Lung microvascular endothelial cell (primary cell): ENCODE measurements around the gene CALHM1. TPM values are rescaled to one million over a fixed set of nuclear protein-coding genes. Genes with fewer than 3 reads are reported as not detected.

Experiments used
- DNase-seq, 2 donors: peaks; one replicate each; pipeline versions ENCODE4 v3.0.0 to v3.0.0-alpha.2; 2010; ENCODE audit warnings: low read depth in 2 of 2
- total RNA-seq: library from RNA; depleted of rRNA; stranded (reverse); fragments of >200 nt; gene quantifications from 2 replicates; pipeline ENCODE4 v1.2.1, GENCODE V29; 2014

Gene CALHM1
- total RNA-seq, 1 donor from 2014 or later: not detected

- DNase-seq: no peak
Measured at GRCh38 chr10:103456074-103456660, 2.5 kb downstream of the CALHM1 start.

- DNase-seq: no peak
Measured at GRCh38 chr10:103455235-103455634, 3.5 kb downstream of the CALHM1 start.

GRCh38 chr10:103454026-103454425 is 4.7 kb downstream of the CALHM1 start:
- no peak for DNase-seq

- no peak for DNase-seq
Measured at GRCh38 chr10:103452506-103453230, 6.0 kb downstream of the CALHM1 start.

GRCh38 chr10:103451831-103452505 is 6.7 kb downstream of the CALHM1 start, which contains the start of gene CALHM2:
Gene CALHM2 (minus strand): TSS chr10:103452370. CDS start chr10:103449941, 2,429 bp downstream.
- DNase-seq: peak; percentile 49 to 54

GRCh38 chr10:103451091-103451813 is 7.4 kb downstream of the CALHM1 start:
- DNase-seq: peak; percentile 47 to 51

- DNase-seq: no peak
Measured at GRCh38 chr10:103450201-103450695, 8.5 kb downstream of the CALHM1 start.

- DNase-seq: no peak
Measured at GRCh38 chr10:103449208-103450144, 9.2 kb downstream of the CALHM1 start.

GRCh38 chr10:103448746-103449145 is 10.0 kb downstream of the CALHM1 start:
- peak in 1 of 2 donors; percentile 76 for DNase-seq

GRCh38 chr10:103447187-103447586 is 11.5 kb downstream of the CALHM1 start:
- DNase-seq: no peak

- DNase-seq: peak; percentile 68 to 86
Measured at GRCh38 chr10:103445767-103446567, 12.7 kb downstream of the CALHM1 start.

- DNase-seq: peak in 1 of 2 donors; percentile 35
Measured at GRCh38 chr10:103445366-103445765, 13.3 kb downstream of the CALHM1 start.

GRCh38 chr10:103444478-103444877 is 14.2 kb downstream of the CALHM1 start:
- peak in 1 of 2 donors; percentile 28 for DNase-seq

GRCh38 chr10:103443475-103444185 is 15.1 kb downstream of the CALHM1 start:
- peak; percentile 39 to 83 for DNase-seq

GRCh38 chr10:103442031-103442461 is 16.7 kb downstream of the CALHM1 start:
- no peak for DNase-seq

GRCh38 chr10:103441611-103442010 is 17.1 kb downstream of the CALHM1 start:
- DNase-seq: no peak

GRCh38 chr10:103441206-103441605 is 17.5 kb downstream of the CALHM1 start:
- no peak for DNase-seq

- no peak for DNase-seq
Measured at GRCh38 chr10:103440416-103440815, 18.3 kb downstream of the CALHM1 start.

GRCh38 chr10:103439776-103440175 is 18.9 kb downstream of the CALHM1 start:
- DNase-seq: no peak
